ENCODE results near the gene TPRX1. TPM values are rescaled to one million over a fixed set of nuclear protein-coding genes. Genes with fewer than 3 reads are reported as not detected.
"Not testable (repeated sequence)": the region's sequence is repeated elsewhere in the genome, so short reads cannot be mapped to it uniquely, and the experiment has no call there.

Gene TPRX1
- not detected for total RNA-seq (2021; fragmentation: NEBNext Ultra II Directional; extraction: Animal tissue kit (Norgen Biotek cat#: 25700))
- long read RNA-seq: 0 reads

GRCh38 chr19:47804451-47804850, at the start of gene TPRX1:
Gene TPRX1, minus strand, starts transcription at chr19:47804551. Its CDS starts 12 bp downstream, at chr19:47804539.
- H3K9me3 Mint-ChIP-seq; H3K4me1 Mint-ChIP-seq (ENCODE audit: low read depth); H3K36me3 Mint-ChIP-seq (ENCODE audit: low read depth); H3K27ac Mint-ChIP-seq; H3K4me3 Mint-ChIP-seq; DNase-seq: not testable (repeated sequence)
- H3K27me3 Mint-ChIP-seq (ENCODE audit: insufficient read depth): peaks cover 17% of the 10 kb centered on the region

- Mint-ChIP-seq H3K27me3 (ENCODE audit: insufficient read depth) (peaks cover 43% of the 10 kb centered on the region), H3K4me1 (ENCODE audit: low read depth) (peaks cover 11% of the 10 kb centered on the region)
Observed at GRCh38 chr19:47853003-47853402, 48.7 kb upstream of the TPRX1 start.

GRCh38 chr19:47848823-47849473, 44.6 kb upstream of the TPRX1 start:
- Mint-ChIP-seq H3K36me3 (ENCODE audit: low read depth) (no peaks in the 10 kb centered on the region), H3K27ac (no peak overlapping the region), H3K9me3 (no peaks in the 10 kb centered on the region), H3K27me3 (ENCODE audit: insufficient read depth) (peaks cover 46% of the 10 kb centered on the region), H3K4me1 (ENCODE audit: low read depth) (peaks cover 9% of the 10 kb centered on the region), H3K4me3 (no peak overlapping the region; the same call in 1 of the 2 replicates)
- DNase-seq: no peak
- TF ChIP-seq, protein P1, sequence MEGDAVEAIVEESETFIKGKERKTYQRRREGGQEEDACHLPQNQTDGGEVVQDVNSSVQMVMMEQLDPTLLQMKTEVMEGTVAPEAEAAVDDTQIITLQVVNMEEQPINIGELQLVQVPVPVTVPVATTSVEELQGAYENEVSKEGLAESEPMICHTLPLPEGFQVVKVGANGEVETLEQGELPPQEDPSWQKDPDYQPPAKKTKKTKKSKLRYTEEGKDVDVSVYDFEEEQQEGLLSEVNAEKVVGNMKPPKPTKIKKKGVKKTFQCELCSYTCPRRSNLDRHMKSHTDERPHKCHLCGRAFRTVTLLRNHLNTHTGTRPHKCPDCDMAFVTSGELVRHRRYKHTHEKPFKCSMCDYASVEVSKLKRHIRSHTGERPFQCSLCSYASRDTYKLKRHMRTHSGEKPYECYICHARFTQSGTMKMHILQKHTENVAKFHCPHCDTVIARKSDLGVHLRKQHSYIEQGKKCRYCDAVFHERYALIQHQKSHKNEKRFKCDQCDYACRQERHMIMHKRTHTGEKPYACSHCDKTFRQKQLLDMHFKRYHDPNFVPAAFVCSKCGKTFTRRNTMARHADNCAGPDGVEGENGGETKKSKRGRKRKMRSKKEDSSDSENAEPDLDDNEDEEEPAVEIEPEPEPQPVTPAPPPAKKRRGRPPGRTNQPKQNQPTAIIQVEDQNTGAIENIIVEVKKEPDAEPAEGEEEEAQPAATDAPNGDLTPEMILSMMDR (IDR thresholded peaks at IDR 0.05): peak; percentile 80

More at GRCh38 chr19:47853003-47853402, 48.7 kb upstream of the TPRX1 start:
- Mint-ChIP-seq H3K4me3 (no peak overlapping the region), H3K27ac (no peak overlapping the region), H3K9me3 (no peaks in the 10 kb centered on the region), H3K36me3 (ENCODE audit: low read depth) (no peaks in the 10 kb centered on the region)
- TF ChIP-seq, protein P1 (IDR thresholded peaks at IDR 0.05): no peak
- DNase-seq: no peak

- no peak overlapping the region for H3K4me3 Mint-ChIP-seq
- TF ChIP-seq, protein P1 (IDR thresholded peaks at IDR 0.05): no peak
- H3K4me1 Mint-ChIP-seq (ENCODE audit: low read depth): peaks cover 9% of the 10 kb centered on the region
- no peaks in the 10 kb centered on the region for H3K36me3 Mint-ChIP-seq (ENCODE audit: low read depth)
- DNase-seq: no peak
- no peak overlapping the region for H3K27ac Mint-ChIP-seq
- peaks cover 46% of the 10 kb centered on the region for H3K27me3 Mint-ChIP-seq (ENCODE audit: insufficient read depth)
- H3K9me3 Mint-ChIP-seq: no peaks in the 10 kb centered on the region
Observed at GRCh38 chr19:47848425-47848822, 44.1 kb upstream of the TPRX1 start.

DNA sequence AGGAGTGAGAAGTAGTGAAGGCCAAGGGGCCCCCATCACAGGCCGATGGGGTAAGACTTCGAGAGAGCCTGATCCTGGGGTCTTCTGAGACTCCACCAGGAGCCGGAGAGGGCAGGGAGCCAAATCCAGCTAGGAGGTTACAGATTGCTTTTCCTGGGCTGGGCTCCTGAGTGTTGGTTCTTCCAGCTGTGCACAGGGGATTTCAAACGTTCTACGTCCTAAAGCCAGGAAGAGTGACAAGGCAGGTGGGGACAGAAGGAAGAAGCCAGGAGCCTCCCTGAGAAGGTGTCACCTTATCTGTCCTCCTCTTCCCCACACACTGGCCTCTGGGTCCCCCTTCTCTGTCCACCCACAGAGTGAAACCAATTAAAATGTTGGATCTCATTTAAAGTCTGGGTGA, 38.6 kb upstream of the TPRX1 start:
- Mint-ChIP-seq H3K36me3 (ENCODE audit: low read depth) (no peaks in the 10 kb centered on the region), H3K4me3 (no peak overlapping the region), H3K4me1 (ENCODE audit: low read depth) (peaks cover 4% of the 10 kb centered on the region; the same call in 1 of the 2 replicates), H3K27ac (no peak overlapping the region), H3K9me3 (no peaks in the 10 kb centered on the region), H3K27me3 (ENCODE audit: insufficient read depth) (peaks cover 39% of the 10 kb centered on the region)
- DNase-seq: no peak
- TF ChIP-seq, protein P1 (IDR thresholded peaks at IDR 0.05): no peak

- DNase-seq: no peak
- no peak overlapping the region for H3K4me3 Mint-ChIP-seq
Observed at GRCh38 chr19:47839913-47840312, 35.6 kb upstream of the TPRX1 start.

More at GRCh38 chr19:47839913-47840312, 35.6 kb upstream of the TPRX1 start:
- Mint-ChIP-seq H3K27ac (no peak overlapping the region), H3K27me3 (ENCODE audit: insufficient read depth) (peaks cover 32% of the 10 kb centered on the region), H3K9me3 (no peaks in the 10 kb centered on the region), H3K36me3 (ENCODE audit: low read depth) (no peaks in the 10 kb centered on the region), H3K4me1 (ENCODE audit: low read depth) (peaks cover 4% of the 10 kb centered on the region; the same call in 1 of the 2 replicates)
- TF ChIP-seq, protein P1 (IDR thresholded peaks at IDR 0.05): no peak
